NCI-H345 treated with DMSO at 0.1 percent for 48 hours (cell line): ENCODE data around the gene EID1.
"Not testable (repeated sequence)": the region's sequence is repeated elsewhere in the genome, so short reads cannot be mapped to it uniquely, and the experiment has no call there.

ENCODE experiments used
- DNase-seq: peaks from one replicate; lab custom pipeline; 2025; ENCODE audit not compliant: unreplicated experiment; lab: John Stamatoyannopoulos, UW

Gene EID1, protein sequence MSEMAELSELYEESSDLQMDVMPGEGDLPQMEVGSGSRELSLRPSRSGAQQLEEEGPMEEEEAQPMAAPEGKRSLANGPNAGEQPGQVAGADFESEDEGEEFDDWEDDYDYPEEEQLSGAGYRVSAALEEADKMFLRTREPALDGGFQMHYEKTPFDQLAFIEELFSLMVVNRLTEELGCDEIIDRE

GRCh38 chr15:48877630-48878595 is at the start of gene EID1:
Gene EID1 (plus strand): TSS chr15:48878134. CDS start chr15:48878177, 43 bp downstream.
- peak; percentile 81 for DNase-seq

- no peak for DNase-seq
Observed at GRCh38 chr15:48828471-48828870, 49.5 kb upstream of the EID1 start.

DNA sequence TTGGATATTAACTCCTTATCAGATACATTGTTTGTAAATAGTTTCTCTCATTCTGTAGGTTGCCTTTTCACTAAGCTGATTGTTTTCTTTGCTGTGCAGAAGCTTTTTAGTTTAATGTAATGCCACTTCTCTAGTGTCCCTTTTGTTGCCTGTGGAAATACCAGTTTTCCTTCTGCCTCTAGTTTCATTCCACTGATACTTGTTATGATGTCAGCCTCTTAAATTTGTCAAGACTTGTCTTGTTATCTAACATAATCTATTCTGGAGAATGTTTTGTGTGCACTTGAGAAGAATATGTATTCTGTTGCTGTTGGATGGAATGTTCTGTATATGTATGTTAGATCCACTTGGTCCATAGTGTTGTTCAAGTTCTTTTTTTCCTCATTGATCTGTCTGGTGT is 49.0 kb upstream of the EID1 start:
- no peak for DNase-seq

- no peak for DNase-seq
Observed at GRCh38 chr15:48832648-48833047, 45.3 kb upstream of the EID1 start.

DNA sequence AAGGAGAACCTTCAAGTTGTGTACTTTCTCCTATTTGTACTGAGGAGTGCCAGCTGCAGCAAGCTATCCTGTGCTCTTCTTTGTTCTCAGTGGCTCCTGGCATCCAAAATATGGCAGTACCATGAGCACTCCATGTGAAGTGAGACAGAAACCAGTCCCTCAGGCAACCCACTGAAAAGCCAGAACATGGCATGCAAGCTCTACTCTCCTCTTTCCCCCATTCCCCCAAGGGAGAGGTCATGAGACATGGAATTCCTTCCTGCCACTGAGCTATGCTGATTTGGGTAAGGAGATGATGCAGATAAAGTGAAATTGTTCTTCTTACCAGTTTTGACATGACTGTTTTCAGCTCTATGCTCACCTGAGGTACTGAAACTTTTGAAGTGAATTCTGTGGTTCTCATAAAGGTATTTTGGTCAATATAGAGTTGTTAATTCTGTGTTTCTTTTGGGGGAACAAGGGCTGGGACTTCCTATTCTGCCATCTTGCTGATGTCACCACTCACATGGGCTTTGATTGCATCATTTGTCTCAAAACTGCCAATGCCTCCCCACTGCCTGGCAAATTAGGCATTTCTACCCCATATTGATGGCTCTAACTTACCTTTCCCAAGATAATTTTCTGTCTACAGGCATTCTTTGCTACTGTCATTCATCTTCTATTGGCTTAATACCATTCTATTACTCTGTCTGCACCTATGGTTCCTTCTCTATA is 44.3 kb upstream of the EID1 start:
- no peak for DNase-seq

- DNase-seq, result no peak
Observed at GRCh38 chr15:48834756-48835155, 43.2 kb upstream of the EID1 start.

DNA sequence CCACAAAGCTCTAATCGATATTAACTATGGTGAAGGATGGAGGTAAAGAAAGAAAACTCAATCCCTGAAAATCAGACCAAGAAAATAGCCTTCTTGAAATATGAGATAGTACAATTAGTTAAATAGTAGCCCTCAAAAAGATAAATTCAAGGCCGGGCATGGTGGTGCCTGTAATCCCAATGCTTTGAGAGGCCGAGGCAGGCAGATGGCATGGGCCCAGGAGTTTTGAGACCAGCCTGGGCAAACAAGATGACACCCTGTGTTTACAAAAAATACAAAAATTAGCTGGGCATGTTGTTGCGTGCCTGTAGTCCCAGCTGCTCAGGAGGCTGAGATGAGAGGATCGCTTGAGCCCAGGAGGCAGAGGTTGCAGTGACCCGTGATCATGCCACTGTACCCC is 35.4 kb upstream of the EID1 start:
- no peak for DNase-seq

- DNase-seq, result no peak
Observed at GRCh38 chr15:48845123-48845522, 32.8 kb upstream of the EID1 start.

- DNase-seq, result no peak
Observed at GRCh38 chr15:48850648-48851047, 27.3 kb upstream of the EID1 start.

DNA sequence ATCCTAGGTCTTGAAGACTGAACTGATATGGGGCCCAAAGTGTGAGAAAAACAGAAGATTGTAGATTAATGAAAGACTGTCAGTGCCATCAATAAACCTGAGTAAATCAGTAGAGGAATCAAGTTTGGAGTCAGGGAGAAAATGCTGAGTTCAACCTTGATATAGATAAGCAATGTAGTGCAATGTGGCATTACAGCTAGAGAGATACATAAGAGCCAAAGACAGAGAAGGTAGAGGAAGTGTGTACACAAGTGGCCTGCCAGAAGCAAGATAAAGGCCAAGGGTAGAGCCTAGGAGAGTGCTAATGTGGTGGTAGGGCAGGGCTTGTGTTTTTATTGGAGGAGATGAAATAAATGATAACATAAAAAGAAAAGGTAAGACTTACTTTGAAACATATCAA is 26.0 kb upstream of the EID1 start:
- no peak for DNase-seq

- DNase-seq, result not testable (repeated sequence)
Observed at GRCh38 chr15:48854434-48854833, 23.5 kb upstream of the EID1 start.

DNA sequence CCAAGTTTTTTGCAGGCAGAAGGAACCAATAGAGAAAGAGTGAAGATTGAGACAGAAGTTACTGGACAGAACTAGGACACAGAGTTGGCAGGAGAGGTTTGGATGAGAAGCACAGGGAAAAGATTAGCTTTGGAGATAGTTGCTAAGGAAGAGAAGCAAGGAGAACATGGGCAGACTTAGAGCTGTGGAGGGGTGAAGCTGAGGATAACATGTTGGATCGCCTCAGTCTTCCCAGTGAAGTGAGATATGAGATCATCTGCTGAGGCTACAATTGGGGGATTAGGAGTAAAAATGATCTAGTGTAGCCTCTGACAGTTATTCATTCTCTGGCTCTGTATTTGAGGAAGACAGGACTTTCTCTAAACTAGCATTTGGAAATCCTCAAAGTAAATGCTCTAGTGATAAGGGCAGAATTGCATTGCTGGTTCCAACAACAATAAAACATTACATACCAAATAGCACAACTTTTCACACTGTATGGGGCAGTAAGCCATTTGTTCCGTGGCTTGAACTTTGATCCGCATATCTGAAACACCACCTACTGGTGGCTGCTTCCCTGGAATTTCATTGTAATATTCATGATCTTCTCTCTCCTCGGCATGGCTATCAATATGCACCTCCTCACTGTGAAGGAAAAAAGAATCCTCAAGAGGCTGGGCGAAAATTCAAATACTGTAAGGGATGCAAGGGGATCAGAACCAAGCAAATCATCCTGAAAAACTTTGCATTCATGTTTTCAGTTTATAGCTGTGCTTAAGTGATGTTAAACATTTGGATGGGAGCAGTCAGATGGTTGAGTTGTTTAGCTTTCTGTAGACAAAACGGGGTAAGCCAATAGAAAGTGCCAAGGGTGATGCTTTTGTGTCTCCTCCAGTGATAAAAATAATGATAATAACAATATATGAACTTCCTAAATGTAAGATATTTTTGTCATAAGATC is 22.2 kb upstream of the EID1 start:
- DNase-seq, result no peak

DNA sequence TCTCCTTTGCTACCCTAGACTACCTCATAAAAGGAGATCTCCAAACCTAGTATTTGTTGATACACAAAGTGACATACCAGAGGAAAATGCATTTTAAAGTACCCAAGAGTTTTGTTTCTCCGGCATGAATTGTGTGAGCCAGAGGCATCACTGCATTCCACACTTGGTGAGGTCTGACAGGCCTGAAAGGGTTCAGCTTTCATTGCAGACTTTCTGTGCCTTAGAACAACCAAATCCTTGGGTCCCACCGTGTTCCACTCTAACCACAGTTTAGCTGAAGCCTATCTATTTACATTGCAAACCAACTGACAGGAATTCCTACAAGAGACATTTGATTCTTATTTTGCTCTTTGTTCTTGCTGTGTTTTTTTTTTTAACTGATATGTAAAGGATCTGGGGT is 21.0 kb upstream of the EID1 start:
- no peak for DNase-seq

DNA sequence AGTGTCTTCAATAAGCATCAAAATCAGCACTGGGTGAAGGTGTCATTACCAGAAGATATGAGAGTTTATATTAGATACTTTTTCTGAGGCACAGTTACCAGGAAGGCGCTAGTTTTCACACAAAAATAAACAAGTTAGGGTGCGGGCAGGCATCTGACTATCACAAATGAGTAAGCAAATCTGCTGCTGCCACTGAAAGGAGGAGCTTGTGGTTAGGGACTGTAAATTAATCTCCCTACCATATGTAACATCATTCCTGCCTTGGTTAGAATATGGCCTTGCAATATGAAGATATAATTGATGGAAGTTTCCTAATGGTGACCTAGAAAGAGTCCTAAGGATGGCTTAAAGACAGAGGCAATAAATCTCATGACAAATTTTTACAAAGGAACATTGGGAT is 19.5 kb upstream of the EID1 start:
- no peak for DNase-seq

- no peak for DNase-seq
Observed at GRCh38 chr15:48859426-48859825, 18.5 kb upstream of the EID1 start.

DNA sequence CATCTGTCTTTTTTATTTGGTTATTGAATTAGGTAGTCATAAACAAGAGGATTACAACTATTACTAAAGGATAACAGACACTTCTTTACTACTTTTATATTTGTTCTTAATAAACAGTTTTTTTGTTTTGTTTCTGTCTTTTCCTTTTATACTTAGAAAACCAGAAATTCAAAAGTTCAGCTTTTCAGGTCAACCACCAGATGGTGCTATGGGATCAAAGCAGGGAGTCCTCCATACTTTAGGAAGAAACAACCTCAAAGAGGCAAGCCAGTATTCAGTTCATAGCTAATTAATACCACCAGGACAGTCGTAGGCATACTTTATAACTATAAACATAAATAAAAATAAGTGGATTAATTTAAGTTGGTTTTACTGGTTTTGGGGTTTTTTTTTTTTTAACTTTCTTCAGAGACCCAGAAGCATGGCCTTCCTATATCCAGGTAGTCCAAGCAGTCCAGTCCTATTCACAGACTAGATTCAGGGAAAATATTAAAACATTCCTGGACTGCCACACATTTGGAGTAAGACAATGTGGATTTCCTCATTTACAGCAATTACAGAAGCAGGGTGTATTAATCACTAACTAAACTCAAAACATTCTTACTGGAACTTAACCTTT is 16.0 kb upstream of the EID1 start:
- peak; percentile 33 for DNase-seq

DNA sequence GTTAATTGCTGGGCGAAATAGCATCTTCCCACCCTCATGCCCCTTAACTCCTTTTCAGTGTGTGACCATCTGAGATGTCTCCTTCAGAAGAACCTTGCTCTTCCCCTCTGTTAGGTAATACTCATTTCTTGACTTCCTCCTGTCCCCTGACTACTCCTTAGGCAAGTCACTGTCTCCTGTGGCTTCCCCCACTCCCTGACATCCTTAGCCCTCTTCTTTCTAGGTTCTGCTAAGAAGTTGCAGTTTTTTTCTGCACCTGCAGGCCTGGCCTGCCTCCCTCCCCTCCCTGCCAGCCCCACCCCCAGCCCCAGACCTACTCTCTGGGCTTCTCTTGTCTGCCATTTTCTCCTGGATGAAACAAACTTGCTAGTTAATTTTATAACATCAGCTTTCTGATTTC is 15.2 kb upstream of the EID1 start:
- no peak for DNase-seq

GRCh38 chr15:48865370-48866079 is 12.4 kb upstream of the EID1 start:
- no peak for DNase-seq

- no peak for DNase-seq
Observed at GRCh38 chr15:48866141-48866563, 11.8 kb upstream of the EID1 start.

- DNase-seq, result no peak
Observed at GRCh38 chr15:48868023-48868422, 9.9 kb upstream of the EID1 start.
